ENCODE measurements around the gene FLT1.

GRCh38 chr13:28447989-28448388 lies 46.9 kb downstream of the FLT1 start:
- no peak for TF ChIP-seq CTCF (IDR thresholded peaks at IDR 0.05)
- no peak for TF ChIP-seq POLR2AphosphoS5 (IDR thresholded peaks at IDR 0.05)
- TF ChIP-seq POLR2A (IDR thresholded peaks at IDR 0.05) = no peak
